Epidermal melanocyte (primary cell): ENCODE measurements around the gene VRK3.
"Not testable (repeated sequence)": the region's sequence is repeated elsewhere in the genome, so short reads cannot be mapped to it uniquely, and the experiment has no call there.

ENCODE experiments used
- DNase-seq: peaks from one replicate; pipeline ENCODE4 v3.0.0; 2011; ENCODE audit warnings: low spot score; ENCODE audit not compliant: insufficient read length

The VRK3 gene

DNA sequence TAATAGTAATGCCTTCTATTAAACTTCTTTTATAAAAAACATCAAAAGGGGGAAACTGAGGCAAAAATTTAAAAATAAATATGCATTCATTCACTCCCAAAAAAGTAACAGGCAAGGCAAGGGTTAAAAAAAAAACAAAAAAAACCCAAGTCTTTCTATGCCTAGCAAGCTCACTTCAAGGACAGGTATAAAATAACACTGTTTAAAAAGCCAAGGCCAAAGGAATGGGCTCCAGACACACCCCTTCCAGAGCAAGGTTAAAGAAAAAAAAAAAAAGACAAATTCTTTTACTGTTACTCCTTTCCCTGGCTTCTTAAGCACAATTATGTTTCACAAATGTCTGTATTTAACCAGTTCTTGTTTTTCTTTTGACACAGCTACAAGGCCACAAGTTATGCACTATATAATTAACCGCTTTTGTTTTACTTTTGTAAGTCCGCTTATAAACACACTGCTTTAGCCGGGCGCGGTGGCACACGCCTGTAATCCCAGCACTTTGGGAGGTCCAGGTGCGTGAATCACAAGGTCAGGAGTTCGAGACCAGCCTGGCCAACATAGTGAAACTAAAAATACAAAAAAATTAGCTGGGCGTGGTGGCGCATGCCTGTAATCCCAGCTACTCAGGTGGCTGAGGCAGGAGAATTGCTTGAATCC, 67.8 kb downstream of the VRK3 start:
- DNase-seq, result no peak

DNA sequence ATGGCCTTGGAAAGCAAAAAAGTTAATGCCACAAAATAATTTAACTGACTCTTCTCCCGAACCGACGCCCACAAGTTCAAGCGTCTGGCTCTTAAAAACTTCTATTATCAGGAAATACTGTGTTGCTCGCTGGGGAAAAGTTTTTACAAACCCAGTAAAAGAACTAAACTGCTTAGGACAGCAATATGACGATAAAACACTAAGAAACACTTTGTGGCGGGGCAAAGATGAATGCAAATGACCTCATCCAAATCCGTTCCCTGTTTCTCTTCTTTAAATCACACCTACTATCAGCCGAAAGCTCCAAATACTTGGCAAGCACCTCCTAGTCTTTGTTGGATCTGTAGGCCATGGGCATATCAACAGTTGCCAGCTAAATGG, 69.1 kb downstream of the VRK3 start:
- DNase-seq, result no peak

DNA sequence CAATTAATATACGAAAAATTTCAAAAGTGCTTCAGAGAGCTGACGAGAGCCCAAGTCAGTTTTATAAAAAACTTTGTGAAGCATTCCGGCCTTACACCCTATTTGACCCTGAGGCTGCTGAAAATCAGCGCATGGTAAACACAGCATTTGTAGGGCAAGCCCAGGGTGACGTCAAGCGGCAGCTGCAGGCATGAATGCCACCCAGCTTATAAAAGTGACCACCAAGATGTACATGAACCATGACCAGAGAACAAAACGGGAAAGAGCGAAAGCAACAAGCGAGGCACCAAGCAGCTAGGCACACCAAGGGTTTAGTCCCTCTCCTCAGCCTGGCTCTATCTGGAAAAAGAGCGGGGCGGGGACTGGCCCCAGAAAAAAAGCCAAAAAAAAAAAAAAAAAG, 70.2 kb downstream of the VRK3 start:
- no peak for DNase-seq

DNA sequence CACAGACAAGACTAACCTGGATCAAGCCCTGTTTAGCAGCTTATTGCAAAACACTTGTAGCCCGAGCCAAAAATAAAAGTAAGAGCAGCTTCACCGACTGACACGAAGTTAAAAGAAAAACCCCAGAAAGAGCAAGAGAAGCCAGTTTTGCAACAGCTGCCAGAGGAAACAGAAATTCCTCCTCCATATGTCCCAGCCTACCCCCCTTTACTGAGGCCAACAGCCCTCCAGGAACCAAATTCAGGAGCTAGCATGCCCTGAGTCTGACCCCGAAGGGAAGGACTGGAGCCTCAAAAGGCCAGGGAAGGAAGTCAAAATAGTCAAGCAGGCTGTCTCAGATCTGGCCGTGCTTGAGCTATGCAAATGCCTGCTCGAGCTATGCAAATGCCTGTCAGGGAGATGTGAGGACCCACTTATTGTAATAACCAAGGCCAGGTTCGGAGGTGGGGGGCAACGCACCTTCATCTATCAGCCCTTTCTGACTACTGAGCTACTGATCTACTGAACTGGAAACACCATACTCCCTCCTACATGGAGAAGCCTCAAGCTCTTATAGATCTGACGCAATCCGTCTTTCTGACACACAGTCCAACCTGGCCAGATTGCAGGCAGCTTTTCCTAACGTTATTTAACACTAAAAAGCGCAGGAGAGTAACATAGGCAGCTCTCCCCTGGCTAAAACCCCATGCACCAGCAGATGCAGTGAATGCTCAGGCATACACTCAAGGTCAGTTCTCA, 70.9 kb downstream of the VRK3 start:
- DNase-seq, result no peak

DNA sequence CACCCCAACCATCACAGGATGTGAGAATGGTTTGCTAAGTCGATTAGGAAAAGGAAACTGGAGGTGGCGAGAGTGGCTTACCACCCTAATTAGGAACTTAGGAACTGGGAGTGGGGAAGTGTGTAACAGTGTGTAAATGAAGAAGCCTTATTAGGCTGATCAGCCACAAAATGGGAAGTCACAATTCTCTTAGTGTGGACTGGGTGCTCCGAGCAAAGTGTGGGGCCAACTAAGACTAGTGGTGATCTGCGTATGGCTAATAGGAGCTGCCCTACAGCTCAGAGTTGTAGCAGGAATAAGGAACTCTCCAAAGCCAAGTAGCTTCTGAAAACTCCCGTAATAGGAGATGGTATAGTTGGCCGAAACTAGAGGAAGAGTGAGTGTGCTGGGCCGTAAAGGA, 71.8 kb downstream of the VRK3 start:
- no peak for DNase-seq

DNA sequence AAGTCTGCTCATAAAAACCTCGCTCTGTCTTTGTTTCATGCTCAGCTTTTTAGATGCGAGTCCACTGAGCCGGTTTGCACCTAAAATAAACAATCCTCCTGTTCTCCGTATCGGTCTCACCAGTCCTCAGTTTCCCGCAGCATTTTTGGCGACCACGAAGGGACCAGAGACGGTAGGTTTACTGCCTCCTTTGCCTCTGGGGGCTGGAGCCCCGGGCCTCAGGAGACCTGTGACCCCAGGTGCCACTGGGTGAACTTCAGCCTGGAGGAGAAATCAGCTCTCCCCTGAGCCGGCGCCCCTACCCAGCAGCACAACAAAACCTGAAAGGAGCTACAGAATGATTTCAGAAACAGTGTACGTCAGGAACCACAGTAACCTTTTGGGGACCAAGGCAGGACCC, 72.3 kb downstream of the VRK3 start:
- DNase-seq, result no peak

DNA sequence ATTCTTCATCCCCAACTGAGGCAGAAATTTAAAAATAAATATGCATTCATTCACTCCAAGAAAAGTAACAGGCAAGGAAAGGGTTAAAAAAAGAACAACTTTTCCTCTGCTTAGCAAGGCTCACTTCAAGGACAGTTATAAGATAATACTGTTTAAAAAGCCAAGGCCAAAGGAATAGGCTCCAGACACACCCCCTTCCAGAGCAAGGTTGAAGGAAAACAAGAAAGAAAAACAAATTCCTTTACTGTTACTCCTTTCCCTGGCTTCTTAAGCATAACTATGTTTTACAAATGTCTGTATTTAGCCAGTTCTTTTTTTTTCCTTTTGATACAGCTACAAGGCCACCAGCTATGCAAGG, 72.7 kb downstream of the VRK3 start:
- no peak for DNase-seq

DNA sequence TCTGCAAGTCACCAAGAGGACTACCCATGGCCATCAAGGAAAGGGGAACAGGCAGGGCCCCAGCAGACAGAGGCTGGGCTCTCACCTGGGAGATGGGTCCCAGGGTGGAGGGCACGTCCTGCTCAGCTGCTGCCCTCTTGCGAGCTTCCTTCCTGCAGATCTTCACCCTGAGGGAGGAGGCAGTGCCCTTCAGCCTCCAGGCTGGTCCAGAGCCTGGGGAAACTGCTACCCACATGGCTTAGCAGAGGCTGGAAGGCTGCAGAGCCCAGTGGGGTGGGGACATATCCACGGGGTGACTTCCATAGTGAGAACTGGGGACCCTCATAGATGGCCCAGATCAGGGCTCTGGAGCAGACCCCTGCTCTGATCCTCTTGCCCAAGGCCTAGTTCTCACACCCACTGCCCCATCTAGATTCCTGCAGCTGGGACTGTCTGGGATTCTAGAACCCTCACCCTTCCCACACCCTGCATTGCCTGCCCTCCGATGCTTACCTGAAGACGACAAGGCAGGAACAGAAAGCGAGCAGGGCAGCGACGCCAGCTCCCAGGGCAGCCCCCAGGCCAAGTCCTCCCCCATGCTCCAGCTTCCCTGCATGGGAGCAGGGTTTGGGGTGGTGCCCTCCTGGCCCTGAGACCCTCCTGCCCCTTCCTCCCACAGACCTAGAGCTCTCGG, 73.2 kb downstream of the VRK3 start:
- DNase-seq, result no peak

DNA sequence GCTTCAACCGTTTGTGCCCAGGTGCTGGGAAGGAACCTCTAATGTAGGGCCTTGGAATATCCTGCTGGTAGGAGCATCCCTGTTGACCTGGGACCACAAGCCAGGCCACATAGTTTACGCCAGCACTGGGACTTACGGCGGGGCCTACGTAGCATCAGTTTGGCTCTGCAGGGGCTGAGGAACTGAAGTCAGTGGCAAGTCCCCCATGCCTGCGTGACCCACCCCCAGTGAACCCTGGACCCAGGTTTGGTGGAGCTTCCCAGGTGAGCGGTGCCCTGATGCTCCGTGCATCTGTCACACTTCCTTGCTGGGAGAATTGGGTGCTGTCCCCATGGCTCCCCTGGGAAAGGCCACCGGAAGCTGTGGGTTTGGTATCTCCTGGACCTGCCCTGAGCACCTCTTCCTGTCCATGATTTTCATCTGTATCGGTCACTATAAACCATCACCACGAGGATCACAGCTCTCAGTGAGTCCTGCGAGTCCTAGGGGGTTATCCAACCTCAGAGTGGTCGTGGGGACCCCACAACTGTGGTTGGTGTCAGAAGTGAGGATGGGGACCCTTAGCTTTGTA, 74.1 kb downstream of the VRK3 start:
- no peak for DNase-seq

DNA sequence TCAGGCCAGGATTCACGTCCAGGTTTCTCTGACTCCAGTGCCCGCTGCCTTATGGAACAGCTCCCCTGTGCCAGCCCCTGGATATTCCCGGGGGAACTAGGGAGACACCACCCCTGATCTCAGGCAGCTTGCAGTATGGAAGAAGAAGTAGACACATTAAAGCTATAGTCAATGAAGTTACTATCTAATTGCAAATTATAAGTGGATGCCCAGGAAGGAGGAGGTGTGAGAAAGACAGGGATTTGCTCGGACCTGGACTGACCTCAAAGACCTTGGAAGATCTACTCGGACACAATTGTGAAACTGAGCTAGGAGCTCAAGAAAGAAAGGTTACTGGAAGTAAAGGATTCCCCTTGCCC, 74.6 kb downstream of the VRK3 start:
- no peak for DNase-seq

DNA sequence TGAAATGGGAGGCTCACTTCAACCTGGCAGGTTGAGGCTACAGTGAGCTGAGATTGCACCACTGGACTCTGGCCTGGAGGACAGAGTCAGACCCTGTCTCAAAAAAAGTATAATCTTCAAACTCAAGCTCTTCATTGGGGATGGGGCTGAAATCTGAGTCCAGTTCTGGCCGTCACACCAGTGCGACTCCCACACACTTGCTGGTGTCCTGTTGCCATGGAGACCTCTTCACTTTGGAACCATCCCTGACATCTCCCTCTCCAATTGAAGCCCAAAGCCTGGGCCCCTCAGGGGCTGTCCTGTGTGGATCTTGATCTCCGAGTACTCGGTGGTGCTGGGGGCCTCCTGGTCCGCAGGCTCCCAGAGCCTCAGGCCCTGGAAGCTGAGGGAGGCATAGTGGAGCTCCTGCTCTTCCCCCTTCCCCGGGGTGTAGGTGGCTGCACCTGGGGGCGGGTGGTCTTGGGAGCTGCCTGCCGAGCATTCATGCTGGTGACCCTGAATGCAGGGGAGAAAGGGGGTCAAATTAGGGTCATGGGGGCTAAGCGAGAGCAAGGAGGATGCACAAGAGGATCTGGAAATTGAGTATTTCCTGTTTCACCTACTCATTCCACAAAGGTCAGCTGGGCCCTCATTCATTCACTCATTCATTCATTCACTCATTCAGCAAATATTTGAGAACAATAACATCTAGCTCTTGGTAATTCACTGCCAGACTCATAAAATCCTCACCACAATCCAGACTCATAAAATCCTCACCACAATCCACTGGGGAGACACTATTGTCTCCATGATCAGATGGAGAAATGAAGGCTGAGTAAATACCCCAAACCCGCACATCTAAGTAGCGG, 75.2 kb downstream of the VRK3 start:
- no peak for DNase-seq

DNA sequence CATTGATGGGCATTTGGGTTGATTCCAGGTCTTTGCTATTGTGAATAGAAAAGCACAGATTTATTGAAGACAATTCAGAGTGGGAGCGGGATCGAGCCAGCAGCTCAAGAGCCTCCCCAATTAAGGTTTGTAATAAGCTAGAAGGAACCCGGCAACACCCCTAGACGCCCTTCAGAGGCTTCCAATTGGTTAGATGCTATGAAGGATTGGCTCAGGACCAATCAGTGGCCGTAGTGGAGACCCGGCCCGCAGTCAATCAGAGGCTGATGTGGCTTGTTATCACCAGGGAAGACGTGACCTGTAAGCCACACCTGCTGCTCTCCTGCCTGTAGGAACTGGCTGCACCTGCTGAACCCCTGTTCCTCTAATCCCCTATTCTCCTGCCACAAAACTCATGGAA, 78.8 kb downstream of the VRK3 start:
- no peak for DNase-seq

DNA sequence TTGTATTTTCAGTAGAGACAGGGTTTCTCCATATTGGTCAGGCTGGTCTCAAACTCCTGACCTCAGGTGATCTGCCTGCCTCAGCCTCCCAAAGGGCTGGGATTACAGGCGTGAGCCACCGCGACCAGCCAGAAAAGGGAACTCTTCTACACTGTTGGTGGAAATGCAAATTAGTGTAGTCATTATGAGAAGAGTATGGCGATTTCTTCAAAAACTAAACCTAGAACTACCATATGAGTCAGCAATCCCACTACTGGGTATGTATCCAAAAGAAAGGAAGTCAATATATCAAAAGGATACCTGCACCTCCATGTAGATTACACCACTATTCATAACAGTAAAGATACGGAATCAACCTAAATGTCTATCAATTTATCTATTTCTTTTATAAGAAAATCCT, 80.6 kb downstream of the VRK3 start:
- not testable (repeated sequence) for DNase-seq

DNA sequence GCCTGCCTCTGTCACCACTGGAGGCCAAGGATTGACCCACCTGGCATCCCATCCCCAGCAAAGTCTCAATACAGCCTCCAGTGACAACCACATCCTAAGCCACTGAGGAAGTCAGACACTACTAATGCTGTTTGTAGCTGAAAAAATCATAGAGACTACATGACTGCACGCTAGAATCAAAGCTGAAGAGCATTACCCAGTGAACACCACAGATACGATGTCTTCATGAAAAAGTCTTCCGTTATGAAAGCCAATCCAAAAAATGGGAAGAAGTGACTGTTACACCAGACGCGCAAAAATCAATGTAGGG, 84.7 kb downstream of the VRK3 start:
- DNase-seq, result no peak

DNA sequence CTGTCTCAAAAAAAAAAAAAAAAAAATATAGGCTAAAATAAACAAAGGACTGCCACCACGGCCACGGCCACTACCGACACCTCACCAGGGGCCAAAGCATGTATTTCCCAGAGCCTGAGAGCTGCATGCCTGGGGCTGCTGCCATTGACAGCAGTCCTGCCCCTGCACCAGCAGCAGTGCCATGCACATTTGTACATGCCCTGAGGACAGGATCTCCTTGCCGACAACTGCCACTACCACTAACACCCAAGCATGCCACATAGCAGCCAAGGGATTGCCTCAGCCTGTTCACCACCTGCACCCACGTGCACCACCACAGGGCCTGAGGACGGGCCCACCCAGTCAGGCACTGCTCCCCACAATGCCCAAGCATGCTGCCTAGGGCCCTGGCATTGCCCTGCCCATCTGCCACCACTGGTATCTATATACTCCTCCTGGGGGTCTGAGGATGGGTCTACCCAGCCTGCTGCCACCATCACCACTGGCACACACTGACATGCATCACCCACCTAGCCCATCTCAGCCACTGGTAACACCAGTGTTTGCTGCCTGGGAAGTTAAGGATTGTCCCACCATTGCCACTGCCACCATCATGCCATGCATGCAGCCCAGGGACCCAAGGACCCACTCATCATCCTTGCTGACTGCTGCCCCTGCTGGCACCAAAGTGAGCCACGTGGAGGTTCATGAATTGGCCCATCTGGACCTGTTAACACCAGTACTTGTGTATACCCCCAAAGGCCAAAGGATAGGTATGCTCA, 85.3 kb downstream of the VRK3 start:
- no peak for DNase-seq

DNA sequence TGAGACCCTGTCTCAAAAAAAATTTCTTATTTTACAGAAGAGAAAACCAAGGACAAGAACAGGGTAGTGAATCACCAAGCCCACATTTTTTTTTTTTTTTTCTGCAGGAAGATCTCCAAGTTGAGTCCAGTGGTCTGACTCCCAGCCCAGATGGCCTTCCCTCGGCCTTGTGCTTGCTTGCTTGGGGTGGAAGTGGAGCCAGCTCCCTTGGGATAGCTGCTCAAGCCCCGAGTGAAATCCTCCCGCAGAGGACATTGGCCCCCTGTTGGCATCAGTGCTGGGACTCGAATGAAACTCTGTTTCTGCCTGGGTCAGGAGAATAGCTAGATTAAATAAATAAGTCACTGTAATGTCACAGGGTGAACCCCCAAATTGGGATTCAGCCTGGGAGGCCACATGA, 86.5 kb downstream of the VRK3 start:
- no peak for DNase-seq

DNA sequence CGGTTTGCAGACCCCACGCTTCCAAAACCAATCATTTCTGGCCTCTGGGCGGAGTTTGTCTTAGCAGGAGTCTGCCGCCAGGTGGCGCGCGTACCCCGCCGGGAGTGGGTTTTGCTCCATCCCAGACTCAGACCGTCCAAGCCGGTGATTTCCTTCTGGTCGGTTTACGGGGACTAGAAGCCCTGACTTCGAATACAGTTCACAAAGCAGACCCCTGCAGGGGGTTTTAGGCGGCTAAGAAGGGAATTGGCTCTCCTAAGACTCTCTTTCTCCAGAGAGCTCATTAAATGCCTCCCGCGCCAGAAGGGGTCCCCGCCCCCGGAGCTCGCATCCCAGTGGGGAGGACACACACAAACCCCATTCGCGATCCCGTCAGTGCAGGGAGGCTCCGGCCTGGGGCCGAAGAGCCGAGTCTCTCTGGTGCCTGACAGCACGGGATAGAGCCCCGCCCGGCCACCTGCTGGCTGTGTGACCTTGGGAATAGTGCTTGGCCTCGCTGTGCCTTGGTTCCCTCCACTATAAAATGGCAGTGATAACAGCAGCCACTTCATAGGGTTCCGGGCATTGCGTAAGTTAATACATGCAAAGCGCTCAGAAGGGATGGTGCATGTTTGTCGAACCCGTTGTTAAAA, 87.3 kb downstream of the VRK3 start:
- DNase-seq, result peak; percentile 71

DNA sequence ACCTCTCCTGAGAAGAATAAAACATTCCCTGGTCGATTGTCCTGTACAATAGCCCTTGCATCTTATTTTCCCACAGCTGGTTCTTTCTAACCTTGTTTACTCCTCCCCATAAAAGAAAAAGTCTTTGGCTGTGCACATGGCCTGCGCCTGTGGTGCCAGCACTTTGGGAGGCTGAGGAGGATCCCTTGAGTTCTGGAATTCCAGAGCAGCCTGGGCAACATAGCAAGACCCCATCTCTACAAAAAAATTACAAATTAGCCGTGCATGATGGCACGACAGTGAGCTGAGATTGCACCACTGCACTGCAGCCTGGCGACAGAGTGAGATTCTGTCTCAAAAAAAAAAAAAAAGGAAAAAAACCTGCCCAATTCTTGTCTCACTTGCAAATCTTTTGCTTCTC, 88.6 kb downstream of the VRK3 start:
- DNase-seq, result no peak

DNA sequence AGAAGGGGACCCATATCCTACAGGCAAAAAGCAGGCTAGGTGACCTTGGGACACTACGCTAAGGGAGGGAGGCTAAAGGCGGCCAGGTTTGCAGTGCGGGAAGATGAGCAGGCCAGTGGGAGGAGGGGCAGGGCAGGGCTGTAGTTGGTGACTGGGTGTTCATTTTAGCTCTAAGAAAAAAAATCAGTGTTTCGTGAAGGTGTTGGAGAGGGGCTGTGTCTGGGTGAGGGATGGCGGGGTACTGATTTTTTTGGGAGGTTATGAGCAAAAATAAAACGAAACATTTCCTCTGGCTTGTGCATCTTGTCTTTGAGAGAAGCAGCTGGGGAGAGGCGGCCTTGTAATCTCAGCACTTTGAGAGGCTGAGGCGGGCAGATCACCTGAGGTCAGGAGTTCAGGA, 91.5 kb downstream of the VRK3 start:
- DNase-seq, result no peak

DNA sequence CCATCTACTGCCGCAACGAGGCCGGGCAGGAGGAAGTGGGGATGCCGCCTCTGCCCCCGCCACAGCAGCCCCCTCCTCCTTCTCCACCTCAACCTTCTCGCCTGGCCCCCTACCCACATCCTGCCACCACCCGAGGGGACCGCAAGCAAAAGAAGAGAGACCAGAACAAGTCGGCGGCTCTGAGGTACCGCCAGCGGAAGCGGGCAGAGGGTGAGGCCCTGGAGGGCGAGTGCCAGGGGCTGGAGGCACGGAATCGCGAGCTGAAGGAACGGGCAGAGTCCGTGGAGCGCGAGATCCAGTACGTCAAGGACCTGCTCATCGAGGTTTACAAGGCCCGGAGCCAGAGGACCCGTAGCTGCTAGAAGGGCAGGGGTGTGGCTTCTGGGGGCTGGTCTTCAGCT, 92.4 kb downstream of the VRK3 start:
- no peak for DNase-seq

DNA sequence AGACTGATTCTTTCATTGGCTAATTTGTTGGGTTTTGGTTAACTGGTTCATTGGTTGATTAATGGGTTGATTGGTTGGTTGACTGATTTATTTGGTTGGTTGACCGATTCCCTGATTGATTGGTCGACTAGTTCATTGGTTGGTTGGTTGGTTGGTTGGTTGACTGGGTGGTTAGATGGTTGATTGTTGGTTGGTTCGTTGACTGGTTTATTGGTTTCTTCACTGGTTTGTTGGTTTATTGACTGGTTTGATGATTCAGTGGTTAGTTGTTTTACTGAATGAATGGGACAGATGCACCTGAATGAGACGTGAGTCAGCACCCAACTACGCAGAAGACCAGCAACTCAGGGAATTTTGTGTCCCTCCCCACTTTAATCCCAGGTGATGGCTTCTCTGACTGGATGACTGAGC, 93.1 kb downstream of the VRK3 start:
- no peak for DNase-seq
